ENCODE results near the gene RTL9. TPM values are rescaled to one million over a fixed set of nuclear protein-coding genes. Genes with fewer than 3 reads are reported as not detected.
"Not testable (repeated sequence)": the region's sequence is repeated elsewhere in the genome, so short reads cannot be mapped to it uniquely, and the experiment has no call there.

Gene RTL9
- total RNA-seq, 1 donor from 2014 or later = 0.09 TPM

DNA sequence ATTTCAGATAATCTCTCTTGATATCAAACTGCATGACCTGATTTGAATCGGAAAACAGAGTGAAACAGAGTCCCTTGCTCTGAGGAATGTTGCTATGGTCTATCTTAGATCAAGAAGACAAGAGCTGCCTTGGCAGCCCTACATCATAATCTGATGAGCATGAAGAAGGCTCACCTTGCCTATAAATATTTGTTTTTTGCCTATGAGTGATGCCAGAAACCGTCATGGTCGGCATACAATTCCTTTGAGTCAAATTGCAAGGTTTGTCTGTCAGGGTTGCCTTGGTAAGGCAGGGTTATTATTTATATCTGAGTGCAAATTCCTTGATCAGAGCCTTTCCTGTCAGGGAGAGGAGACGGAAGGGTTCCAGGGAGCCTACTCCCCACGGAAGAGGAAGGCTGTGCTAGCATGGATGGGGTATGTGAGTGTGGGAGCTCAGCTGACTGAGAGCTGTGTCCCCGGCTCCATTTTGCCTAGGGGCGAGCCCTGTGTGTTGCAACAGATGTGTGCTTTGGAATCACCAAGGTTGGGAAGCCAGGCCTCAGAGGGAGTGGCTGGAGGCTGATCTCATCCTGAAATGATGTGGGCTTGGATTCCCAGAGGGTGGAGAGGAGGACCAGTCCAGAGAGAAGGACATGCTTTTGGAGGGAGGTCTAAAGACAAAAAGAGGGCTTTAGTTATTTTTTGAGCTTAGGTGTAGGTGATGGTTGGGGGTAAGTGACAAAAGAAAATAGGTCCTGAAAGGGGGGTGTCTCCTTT lies 43.6 kb downstream of the RTL9 start:
- no peak for DNase-seq (ENCODE audit: low spot score)
- intact Hi-C loops (cut with DNase I) = no loop called here
- peak; percentile 91 for ATAC-seq

DNA sequence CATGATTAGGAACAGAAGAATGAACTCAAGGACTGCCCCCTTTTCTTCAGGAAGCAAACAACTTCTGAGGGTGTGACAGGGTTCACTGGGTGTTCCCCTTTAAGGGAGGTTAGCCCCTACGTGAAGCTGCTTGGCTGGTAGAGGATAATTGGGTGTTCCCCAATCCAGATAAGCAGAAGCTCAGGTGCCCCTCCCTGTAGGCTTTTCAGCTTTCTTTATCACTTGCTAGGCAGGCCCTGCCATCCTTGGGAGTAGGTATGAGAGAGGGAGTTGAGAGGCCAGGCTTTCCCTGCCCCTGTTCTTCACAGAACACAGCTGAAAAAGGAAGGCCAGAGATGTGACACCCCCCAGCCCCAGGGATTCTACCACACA lies 44.2 kb downstream of the RTL9 start:
- intact Hi-C loops (cut with DNase I) = no loop called here
- peak; percentile 26 for ATAC-seq

DNA sequence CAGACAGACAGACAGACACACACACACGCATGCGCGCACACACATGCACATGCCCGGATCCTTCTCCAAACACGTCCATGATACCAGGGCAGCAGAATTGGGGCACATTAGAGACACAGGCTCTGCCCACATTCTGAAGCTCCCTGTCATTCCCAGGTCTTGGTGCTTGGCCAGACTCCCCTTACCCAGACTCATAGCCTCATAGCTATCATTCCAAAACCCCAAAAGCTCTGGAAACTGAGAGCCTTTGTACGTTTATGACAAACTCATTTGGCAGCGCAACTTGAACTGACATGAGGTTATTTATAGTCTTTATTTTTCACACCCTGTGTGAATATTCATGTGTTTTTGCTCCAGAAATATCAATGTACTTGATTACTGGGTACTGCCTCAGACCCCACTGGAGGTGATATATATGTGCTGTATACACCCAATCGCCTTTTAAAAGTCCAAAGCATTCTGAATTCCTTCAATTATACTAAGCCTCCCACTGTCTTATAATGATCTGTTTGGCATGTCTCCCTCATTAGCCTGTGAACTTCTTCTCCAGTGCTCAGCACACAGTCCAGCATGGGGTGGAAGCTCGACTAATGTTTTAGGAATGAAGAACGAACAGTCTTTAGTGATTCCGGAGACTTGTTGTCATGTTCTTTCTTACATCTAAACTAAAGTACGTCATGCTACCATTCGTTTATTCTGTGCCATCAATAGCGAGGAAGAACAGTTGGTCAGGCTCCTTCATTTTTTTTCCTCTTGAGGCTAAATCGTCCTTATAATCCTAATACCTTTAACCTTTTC lies 45.0 kb downstream of the RTL9 start:
- ATAC-seq (no peak), DNase-seq (ENCODE audit: low spot score) (no peak)
- intact Hi-C loops (cut with DNase I) = no loop called here

More for the DNA sequence above, 44.2 kb downstream of the RTL9 start:
- no peak for DNase-seq (ENCODE audit: low spot score)

DNA sequence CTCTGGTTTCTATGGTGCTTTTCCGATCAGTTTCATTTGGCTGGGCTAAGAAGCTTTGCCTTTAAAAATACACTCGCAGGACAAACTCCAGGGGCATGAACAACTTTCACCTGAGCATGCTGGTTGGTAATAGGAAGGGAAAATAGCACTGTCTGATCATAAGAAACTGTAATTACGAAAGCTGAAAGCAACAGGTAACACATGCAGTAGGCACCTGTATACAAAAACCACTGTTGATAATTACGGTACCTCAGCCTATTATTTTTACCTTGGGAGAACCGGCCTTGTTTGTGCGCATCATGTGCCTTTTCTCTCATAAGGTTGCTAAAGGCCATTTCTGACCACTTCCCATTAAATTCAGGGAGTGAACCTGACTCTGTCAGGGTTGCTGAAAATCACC lies 45.7 kb downstream of the RTL9 start:
- intact Hi-C loops (cut with DNase I) = no loop called here
- DNase-seq (ENCODE audit: low spot score) (no peak), ATAC-seq (no peak)

DNA sequence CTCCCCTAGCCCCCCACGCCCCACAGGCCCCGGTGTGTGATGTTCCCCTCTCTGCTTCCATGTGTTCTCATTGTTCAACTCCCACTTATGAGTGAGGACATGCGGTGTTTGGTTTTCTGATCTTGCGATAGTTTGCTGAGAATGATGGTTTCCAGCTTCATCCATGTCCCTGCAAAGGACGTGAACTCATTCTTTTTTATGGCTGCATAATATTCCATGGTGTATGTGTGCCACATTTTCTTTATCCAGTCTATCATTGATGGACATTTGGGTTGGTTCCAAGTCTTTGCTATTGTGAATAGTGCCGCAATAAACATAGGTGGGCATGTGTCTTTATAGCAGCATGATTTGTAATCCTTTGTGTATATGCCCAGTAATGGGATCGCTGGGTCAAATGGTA lies 47.6 kb downstream of the RTL9 start:
- ATAC-seq; intact Hi-C loops (cut with DNase I); DNase-seq (ENCODE audit: low spot score): not testable (repeated sequence)

DNA sequence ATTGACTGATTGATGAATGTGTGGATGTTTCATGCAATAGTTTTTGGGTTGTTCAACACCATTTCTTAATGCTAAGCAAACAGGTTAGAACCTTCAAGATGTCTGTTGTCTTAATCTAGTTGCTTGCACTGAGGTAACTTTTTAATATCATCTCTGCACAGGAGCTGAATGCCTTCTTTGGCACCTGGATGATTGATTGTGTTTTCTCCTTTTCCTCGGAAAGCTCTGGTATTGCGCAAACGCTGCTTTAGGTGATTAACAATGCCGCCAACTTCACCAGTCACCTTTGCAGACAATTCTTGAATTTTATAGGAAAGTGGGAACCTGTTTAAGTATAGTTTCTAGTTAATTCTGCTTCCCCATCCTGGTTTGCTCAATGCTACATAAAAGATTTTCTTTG lies 48.2 kb downstream of the RTL9 start:
- no peak for ATAC-seq
- DNase-seq (ENCODE audit: low spot score) = no peak
- intact Hi-C loops (cut with DNase I) = no loop called here

DNA sequence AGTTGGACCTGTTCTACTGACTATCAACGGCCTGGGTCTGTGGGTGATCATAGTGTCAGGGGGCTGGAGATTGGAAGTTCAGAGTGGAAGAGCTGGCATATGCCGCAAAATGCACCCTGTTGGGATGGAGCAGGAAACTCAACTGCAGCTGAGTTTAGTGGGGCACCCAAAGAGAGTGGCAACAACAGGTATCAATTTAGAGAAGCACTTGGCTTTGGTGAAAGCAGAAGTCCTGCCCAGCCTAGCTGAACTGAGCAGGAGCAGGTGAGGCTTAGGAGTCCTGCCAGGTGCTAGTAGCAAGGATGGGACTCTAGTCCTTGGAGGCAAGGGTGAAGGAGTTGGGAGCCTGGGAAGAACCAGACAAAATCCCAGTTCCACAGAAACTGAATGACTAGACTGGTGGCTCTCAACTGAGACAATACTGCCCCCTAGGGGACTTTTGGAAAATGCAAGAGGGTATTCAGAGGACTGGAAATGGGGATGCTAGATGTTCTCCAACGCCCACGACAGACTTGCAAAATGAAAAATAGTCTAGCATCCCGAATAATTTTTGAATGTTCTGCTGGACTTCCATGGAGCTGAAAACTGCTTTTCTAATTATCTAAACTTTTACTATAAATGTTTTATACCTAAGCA lies 49.4 kb downstream of the RTL9 start:
- ATAC-seq = peak; percentile 78
- intact Hi-C loops (cut with DNase I) = no loop called here
- no peak for DNase-seq (ENCODE audit: low spot score)

Other genes starting within 250 kb of the RTL9 start
- 2.9 TPM for gene AMMECR1, start 40.8 kb upstream of the RTL9 start, total RNA-seq